Measurements from ENCODE around the gene EFCAB6. TPM values are rescaled to one million over a fixed set of nuclear protein-coding genes. Genes with fewer than 3 reads are reported as not detected.

The EFCAB6 gene
- total RNA-seq, 3 donors from 2014 or later = 3.0 to 9.8 (median 5.9) TPM

GRCh38 chr22:43747058-43747457 is 65.0 kb downstream of the EFCAB6 start:
- Histone ChIP-seq H3K4me1 (no peaks in the 10 kb centered on the region), H3K9me3 (no peaks in the 10 kb centered on the region), H3K27me3 (no peaks in the 10 kb centered on the region), H3K27ac (no peak overlapping the region), H3K36me3 (no peaks in the 10 kb centered on the region), H3K4me3 (no peak overlapping the region)
- intact Hi-C loops (cut with DNase I; ENCODE audit: low total_unique reads) = no loop called here
- no peak for TF ChIP-seq POLR2A (IDR thresholded peaks at IDR 0.05)
- DNase-seq (ENCODE audit: low spot score in 2 of 2) = no peak

- intact Hi-C loops (cut with DNase I; ENCODE audit: low total_unique reads) = no loop called here
- Histone ChIP-seq H3K9me3 (no peaks in the 10 kb centered on the region), H3K36me3 (no peaks in the 10 kb centered on the region), H3K27me3 (no peaks in the 10 kb centered on the region), H3K4me1 (no peaks in the 10 kb centered on the region), H3K4me3 (no peak overlapping the region), H3K27ac (no peak overlapping the region)
- DNase-seq (ENCODE audit: low spot score in 2 of 2) = no peak
- TF ChIP-seq POLR2AphosphoS5 (IDR thresholded peaks at IDR 0.05) (no peak), POLR2A (IDR thresholded peaks at IDR 0.05) (no peak), CTCF (IDR thresholded peaks at IDR 0.05) (no peak)
These were observed 66.2 kb downstream of the EFCAB6 start for GRCh38 chr22:43745783-43746356.

- no peak overlapping the region for H3K4me3 ChIP-seq
- no peak overlapping the region for H3K27ac ChIP-seq
- TF ChIP-seq POLR2A (IDR thresholded peaks at IDR 0.05) (no peak), POLR2AphosphoS5 (IDR thresholded peaks at IDR 0.05) (no peak), CTCF (IDR thresholded peaks at IDR 0.05) (no peak)
- no peaks in the 10 kb centered on the region for H3K36me3 ChIP-seq
- H3K9me3 ChIP-seq = no peaks in the 10 kb centered on the region
- no peaks in the 10 kb centered on the region for H3K4me1 ChIP-seq
- no peaks in the 10 kb centered on the region for H3K27me3 ChIP-seq
- intact Hi-C loops (cut with DNase I; ENCODE audit: low total_unique reads) = no loop called here
- DNase-seq (ENCODE audit: low spot score in 2 of 2) = no peak
These were observed 66.7 kb downstream of the EFCAB6 start for GRCh38 chr22:43745411-43745770.

GRCh38 chr22:43744700-43745410 is 67.2 kb downstream of the EFCAB6 start:
- Histone ChIP-seq H3K4me3 (no peak overlapping the region), H3K27me3 (no peaks in the 10 kb centered on the region), H3K27ac (no peak overlapping the region), H3K36me3 (no peaks in the 10 kb centered on the region), H3K4me1 (no peaks in the 10 kb centered on the region), H3K9me3 (no peaks in the 10 kb centered on the region)
- intact Hi-C loops (cut with DNase I; ENCODE audit: low total_unique reads) = no loop called here
- no peak for DNase-seq (ENCODE audit: low spot score in 2 of 2)
- TF ChIP-seq CTCF (IDR thresholded peaks at IDR 0.05) (no peak), POLR2AphosphoS5 (IDR thresholded peaks at IDR 0.05) (no peak), POLR2A (IDR thresholded peaks at IDR 0.05) (no peak)

DNA sequence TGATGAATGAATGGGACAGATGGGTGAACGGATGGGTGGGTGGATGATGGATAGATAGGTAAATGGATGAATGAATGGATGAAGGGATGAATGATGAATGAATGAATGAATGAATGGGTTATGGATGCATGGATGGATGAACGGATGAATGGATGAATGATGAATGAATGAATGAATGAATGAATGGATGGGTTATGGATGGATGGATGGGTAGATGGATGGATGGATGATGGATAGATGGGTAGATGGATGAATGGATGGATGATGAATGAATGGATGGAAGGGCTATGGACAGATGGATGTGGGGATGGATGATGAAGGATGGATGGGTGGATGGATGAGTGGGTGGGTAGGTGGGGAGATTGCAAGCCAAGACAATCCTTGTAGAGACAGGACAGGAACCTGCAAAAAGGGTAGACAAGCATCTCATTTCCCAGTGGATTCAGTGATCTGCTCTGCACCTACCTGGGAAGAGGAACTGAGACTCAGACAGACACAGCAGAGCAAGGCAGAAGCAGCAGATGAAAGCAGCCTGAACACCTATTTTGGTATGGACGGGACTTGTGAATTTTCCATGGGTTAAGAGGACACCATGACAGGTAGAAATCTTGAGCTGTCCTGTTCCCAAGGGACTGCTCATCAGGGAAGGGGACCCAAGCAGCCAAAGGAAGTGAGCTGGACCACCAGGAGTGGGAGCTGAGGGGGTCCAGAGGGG is 68.0 kb downstream of the EFCAB6 start:
- intact Hi-C loops (cut with DNase I; ENCODE audit: low total_unique reads) = no loop called here
- TF ChIP-seq CTCF (IDR thresholded peaks at IDR 0.05) (no peak), POLR2A (IDR thresholded peaks at IDR 0.05) (no peak), POLR2AphosphoS5 (IDR thresholded peaks at IDR 0.05) (no peak)

More for the DNA sequence above, 68.0 kb downstream of the EFCAB6 start:
- no peaks in the 10 kb centered on the region for H3K27me3 ChIP-seq
- no peak overlapping the region for H3K27ac ChIP-seq
- no peaks in the 10 kb centered on the region for H3K36me3 ChIP-seq
- DNase-seq (ENCODE audit: low spot score in 2 of 2) = no peak
- no peak overlapping the region for H3K4me3 ChIP-seq
- H3K4me1 ChIP-seq = no peaks in the 10 kb centered on the region
- H3K9me3 ChIP-seq = no peaks in the 10 kb centered on the region

Data from breast epithelium (tissue), 4 donors.